Heart left ventricle (tissue), 16 donors: ENCODE results near the gene PLIN1. TPM values are rescaled to one million over a fixed set of nuclear protein-coding genes. Genes with fewer than 3 reads are reported as not detected.

Experiments
- ATAC-seq, 4 donors: fragments of 200-7000 bp; cut with Tn5 transposase; one replicate each; pipeline ENCODE4 v1.9.1; 2020 to 2022; ENCODE audit warnings: moderate library complexity in 4 of 4, mild to moderate bottlenecking in 3 of 4, moderate number of reproducible peaks in 1 of 4
- DNase-seq, 5 donors: peaks; one replicate each; pipeline ENCODE4 v3.0.0-alpha.2; 2020
- H3K27ac ChIP-seq, 12 donors: fragments of 200-600 bp; sonication (generic) in 4 of 12; one replicate each; pipeline versions ENCODE4 v1.5.0 to v1.8.0; 2016 to 2022; ENCODE audit warnings: mild to moderate bottlenecking in 2 of 12
- H3K27me3 ChIP-seq, 9 donors: fragments of 200-600 bp; sonication (generic) in 2 of 9; one replicate each; pipeline versions ENCODE4 v1.5.1 to v1.8.0; 2016 to 2022; ENCODE audit warnings: mild to moderate bottlenecking in 3 of 9
- H3K36me3 ChIP-seq, 9 donors: fragments of 200-600 bp; sonication (generic) in 2 of 9; one replicate each; pipeline versions ENCODE4 v1.5.0 to v1.8.0; 2018 to 2022; ENCODE audit warnings: mild to moderate bottlenecking in 2 of 9
- H3K4me1 ChIP-seq, 12 donors: fragments of 200-600 bp; sonication (generic) in 4 of 12; one replicate each; pipeline versions ENCODE4 v1.5.0 to v1.8.0; 2016 to 2022; ENCODE audit warnings: mild to moderate bottlenecking in 3 of 12
- H3K4me3 ChIP-seq, 12 donors: fragments of 200-600 bp; sonication (generic) in 4 of 12; one replicate each; pipeline versions ENCODE4 v1.5.0 to v1.8.0; 2017 to 2022; ENCODE audit warnings: mild to moderate bottlenecking in 9 of 12, moderate library complexity in 4 of 12
- H3K9me3 ChIP-seq, 12 donors: fragments of 200-600 bp; sonication (generic) in 4 of 12; one replicate each; pipeline versions ENCODE4 v1.5.0 to v1.8.0; 2016 to 2022; ENCODE audit warnings: mild to moderate bottlenecking in 1 of 12
- POLR2A ChIP-seq, 2 donors: fragments of 450-650 bp; IDR thresholded peaks; one replicate each; pipeline ENCODE4 v1.6.1; 2017; ENCODE audit warnings: antibody characterized with exemption in 2 of 2, mild to moderate bottlenecking in 2 of 2, moderate library complexity in 2 of 2
- WGBS, 4 donors: extraction: QIAGEN DNeasy Blood & Tissue Kit in 2 of 4; methylation state at CpG; one replicate each; pipeline versions ENCODE4 v1.1.5 to v1.1.7; 2013 to 2018; 5-methylcytosine and 5-hydroxymethylcytosine counted together
- intact Hi-C, 10 donors: fragments of 100-400 bp; cut with DNase I; formaldehyde crosslinking; loops; one replicate each; pipeline versions ENCODE4 v1.11.1 to v1.14.2; 2022
- polyA plus RNA-seq, 2 donors: library from polyadenylated mRNA; stranded (reverse); fragments of 200-250 nt; gene quantifications; one replicate each; pipeline ENCODE4 v1.2.3, GENCODE V29; 2013
- total RNA-seq, 9 donors: library from RNA; depleted of rRNA in 2 of 9; stranded (reverse); fragments of >200 nt in 2 of 9; fragmentation: NEBNext Ultra II Directional in 3 of 9; extraction: Animal tissue kit (Norgen Biotek cat#: 25700) in 3 of 9; gene quantifications; one replicate each; pipeline versions ENCODE4 v1.1.0 to v1.2.4, GENCODE V29; 2016 to 2023
- TF ChIP-seq, protein P1 (sequence below), 12 donors: fragments of 200-600 bp; sonication (generic) in 4 of 12; IDR thresholded peaks; one replicate each; pipeline versions ENCODE4 v1.5.0 to v1.8.0; 2018 to 2022; ENCODE audit warnings: antibody characterized with exemption in 12 of 12, mild to moderate bottlenecking in 5 of 12
- donor health status: ischemic (EF 13 %, LVEDD 7.1; RV severe dilation, severe dysfunction).
- donor health status: healthy with polysubstance abuse.
- donor health status: DM: no; HTN: yes; CAD: no.
- donor health status: DM: no; HTN: no; CAD: no.
- donor health status: ischemic (EF 25% LVEDD 6.9; RV normal size, moderate dysfunction).
- donor health status: ischemic (EF 25% LVEDD 5.7; RV mildly dilated, moderate dysfunction).
- donor health status: healthy.
- donor health status: DM: yes; HTN: yes; CAD: no.
- donor health status: ischemic (EF 35%, LVEDD 5.7; RV mildly dilated, moderate dysfunction).
- donor health status: nonischemic (EF 11% LVEDD 7.7; RV severe dilation, severe dysfunction).
- donor health status: DM: yes; HTN: yes; CAD: no.
- donor health status: PGD.
- donor health status: ischemic (EF 29% LVEDD 5.4; RV normal size, mild dysfunction).
- donor health status: nonischemic (EF 23%, LVEDD 6.1; RV moderate dilation, normal function).

PLIN1 gene
- total and polyA plus RNA-seq, 11 donors = 0.28 to 143 (median 4.0) TPM

DNA sequence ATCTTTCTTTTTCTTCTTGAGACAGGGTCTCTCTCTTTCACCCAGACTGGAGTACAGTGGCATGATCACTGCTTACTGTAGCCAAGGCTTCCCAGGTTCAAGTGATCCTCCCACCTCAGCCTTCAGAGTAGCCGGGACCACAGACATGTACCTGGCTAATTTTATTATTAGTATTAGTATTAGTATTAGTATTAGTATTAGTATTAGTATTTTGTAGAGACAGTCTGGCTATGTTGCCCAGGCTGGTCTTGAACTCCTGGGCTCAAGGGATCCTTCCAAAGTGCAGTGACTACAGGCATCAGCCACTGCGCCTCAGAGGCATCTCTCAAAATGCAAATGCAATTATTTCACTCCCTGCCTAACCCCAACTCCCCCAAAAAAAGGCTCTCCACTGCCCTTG is 25.6 kb downstream of the PLIN1 start:
- no peak for DNase-seq
- no peak overlapping the region for H3K27ac ChIP-seq
- peaks cover 0 to 22% (median 0%) of the 10 kb centered on the region in 9 donors for H3K27me3 ChIP-seq
- intact Hi-C loops = no loop called here
- H3K36me3 ChIP-seq = peaks cover 0 to 10% (median 0%) of the 10 kb centered on the region in 9 donors
- H3K9me3 ChIP-seq = no peaks in the 10 kb centered on the region
- 95 to 99% (median 97%) methylated on average over 2 of the region's 2 CpGs for WGBS, 4 donors
- no peak overlapping the region for H3K4me3 ChIP-seq
- H3K4me1 ChIP-seq = peaks cover 0 to 13% (median 5%) of the 10 kb centered on the region in 12 donors
- TF ChIP-seq, protein P1, sequence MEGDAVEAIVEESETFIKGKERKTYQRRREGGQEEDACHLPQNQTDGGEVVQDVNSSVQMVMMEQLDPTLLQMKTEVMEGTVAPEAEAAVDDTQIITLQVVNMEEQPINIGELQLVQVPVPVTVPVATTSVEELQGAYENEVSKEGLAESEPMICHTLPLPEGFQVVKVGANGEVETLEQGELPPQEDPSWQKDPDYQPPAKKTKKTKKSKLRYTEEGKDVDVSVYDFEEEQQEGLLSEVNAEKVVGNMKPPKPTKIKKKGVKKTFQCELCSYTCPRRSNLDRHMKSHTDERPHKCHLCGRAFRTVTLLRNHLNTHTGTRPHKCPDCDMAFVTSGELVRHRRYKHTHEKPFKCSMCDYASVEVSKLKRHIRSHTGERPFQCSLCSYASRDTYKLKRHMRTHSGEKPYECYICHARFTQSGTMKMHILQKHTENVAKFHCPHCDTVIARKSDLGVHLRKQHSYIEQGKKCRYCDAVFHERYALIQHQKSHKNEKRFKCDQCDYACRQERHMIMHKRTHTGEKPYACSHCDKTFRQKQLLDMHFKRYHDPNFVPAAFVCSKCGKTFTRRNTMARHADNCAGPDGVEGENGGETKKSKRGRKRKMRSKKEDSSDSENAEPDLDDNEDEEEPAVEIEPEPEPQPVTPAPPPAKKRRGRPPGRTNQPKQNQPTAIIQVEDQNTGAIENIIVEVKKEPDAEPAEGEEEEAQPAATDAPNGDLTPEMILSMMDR (IDR thresholded peaks at IDR 0.05) = no peak
- no peak for TF ChIP-seq POLR2A (IDR thresholded peaks at IDR 0.05)
- no peak for ATAC-seq

DNA sequence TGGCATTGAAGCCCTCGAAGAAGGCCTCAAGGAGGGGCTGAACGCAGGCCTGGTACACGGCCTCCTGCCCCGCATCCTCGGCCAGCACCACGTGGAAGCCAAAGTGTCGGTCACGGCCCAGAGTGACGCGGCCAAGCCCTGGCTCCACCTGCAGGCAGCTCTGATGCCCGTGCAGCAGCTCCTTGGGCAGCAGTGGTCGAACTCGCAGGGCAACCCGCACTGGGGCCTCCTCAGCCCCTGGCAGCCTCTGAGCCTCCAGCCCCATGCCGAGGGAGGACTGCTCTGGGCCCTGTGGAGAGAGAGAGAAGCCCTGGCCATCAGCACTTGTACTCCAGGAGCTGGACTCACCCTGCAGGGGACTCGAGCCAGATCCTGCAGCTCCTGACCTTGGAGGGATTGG is 26.5 kb downstream of the PLIN1 start:
- WGBS, 4 donors = 84 to 98% (median 85%) methylated on average over 10 to 16 of the region's 16 CpGs
- Histone ChIP-seq H3K4me1 (peaks cover 0 to 13% (median 5%) of the 10 kb centered on the region in 12 donors), H3K36me3 (peaks cover 0 to 10% (median 0%) of the 10 kb centered on the region in 9 donors), H3K4me3 (no peak overlapping the region), H3K9me3 (no peaks in the 10 kb centered on the region), H3K27me3 (peaks cover 0 to 22% (median 0%) of the 10 kb centered on the region in 9 donors), H3K27ac (no peak overlapping the region)
- ATAC-seq (no peak), DNase-seq (peak in 1 of 5 donors; percentile 17)
- intact Hi-C loops = no loop called here
- TF ChIP-seq, protein P1 (IDR thresholded peaks at IDR 0.05) = no peak
- TF ChIP-seq POLR2A (IDR thresholded peaks at IDR 0.05) = no peak

DNA sequence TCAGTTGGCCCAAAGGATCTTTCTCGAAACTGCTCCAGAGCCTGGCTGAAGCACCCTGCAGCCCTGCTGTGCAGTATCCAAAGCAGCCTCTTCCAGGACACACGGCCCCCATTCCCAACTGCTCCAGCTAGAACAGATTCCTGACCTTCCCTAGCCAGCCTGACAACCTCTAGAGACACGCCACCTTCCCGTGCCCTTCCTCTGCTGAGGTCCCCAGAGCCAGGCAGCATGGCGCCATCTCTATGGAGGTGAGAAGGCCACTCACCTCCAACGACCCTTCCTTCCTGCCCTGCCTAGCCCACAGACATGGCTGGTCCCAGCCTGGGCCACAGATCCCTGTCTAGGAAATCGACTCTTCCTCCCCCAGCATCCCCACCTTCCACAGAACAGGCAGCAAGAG is 27.0 kb downstream of the PLIN1 start:
- peaks cover 0 to 22% (median 0%) of the 10 kb centered on the region in 9 donors for H3K27me3 ChIP-seq
- intact Hi-C loops = no loop called here
- TF ChIP-seq, protein P1 (IDR thresholded peaks at IDR 0.05) = no peak
- no peak for TF ChIP-seq POLR2A (IDR thresholded peaks at IDR 0.05)
- no peaks in the 10 kb centered on the region for H3K9me3 ChIP-seq
- 75 to 87% (median 82%) methylated on average over 7 of the region's 7 CpGs for WGBS, 4 donors
- DNase-seq (peak in 1 of 5 donors; percentile 2), ATAC-seq (no peak)
- H3K27ac ChIP-seq = no peak overlapping the region
- no peak overlapping the region for H3K4me3 ChIP-seq
- H3K4me1 ChIP-seq = peaks cover 0 to 18% (median 6%) of the 10 kb centered on the region in 12 donors
- peaks cover 0 to 10% (median 0%) of the 10 kb centered on the region in 9 donors for H3K36me3 ChIP-seq

- TF ChIP-seq, protein P1 (IDR thresholded peaks at IDR 0.05) = no peak
- no peak for TF ChIP-seq POLR2A (IDR thresholded peaks at IDR 0.05)
- peaks cover 0 to 13% (median 2%) of the 10 kb centered on the region in 12 donors for H3K4me1 ChIP-seq
- WGBS, 4 donors = 92 to 97% (median 94%) methylated on average over 12 to 15 of the region's 15 CpGs
- intact Hi-C loops = loop anchor here in 2 of 10 donors (5.0 to 10.0 kb wide), 2 partner anchors 93 to 95 kb away; no protein-coding TSS in a partner anchor
- no peak overlapping the region for H3K27ac ChIP-seq
- no peaks in the 10 kb centered on the region for H3K9me3 ChIP-seq
- DNase-seq (peak in 1 of 5 donors; percentile 11), ATAC-seq (no peak)
- H3K4me3 ChIP-seq = no peak overlapping the region
- peaks cover 0 to 10% (median 0%) of the 10 kb centered on the region in 9 donors for H3K36me3 ChIP-seq
- peaks cover 0 to 6% (median 0%) of the 10 kb centered on the region in 9 donors for H3K27me3 ChIP-seq
These were observed 29.5 kb downstream of the PLIN1 start for GRCh38 chr15:89649716-89650115.
